Effector memory CD4-positive, alpha-beta T cell (primary cell): ENCODE measurements around the gene CLMN.

Experiments
- DNase-seq, 3 donors: peaks; one replicate each; pipeline ENCODE4 v3.0.0-alpha.2; 2020
- H3K27ac ChIP-seq: 2 replicates; pipeline ENCODE4 v1.7.0; 2013; ENCODE audit warnings: mild to moderate bottlenecking, low read length, moderate library complexity; ENCODE audit not compliant: insufficient read depth, poor library complexity, severe bottlenecking
- H3K27me3 ChIP-seq: replicated peaks from 2 replicates; pipeline ENCODE4 v1.7.0; 2013; ENCODE audit warnings: mild to moderate bottlenecking, low read length; ENCODE audit not compliant: insufficient read depth, control insufficient read depth, poor library complexity, severe bottlenecking
- H3K36me3 ChIP-seq: 2 replicates; pipeline ENCODE4 v1.7.0; 2013; ENCODE audit warnings: mild to moderate bottlenecking, low read length, moderate library complexity; ENCODE audit not compliant: control insufficient read depth, insufficient read depth
- H3K4me1 ChIP-seq: 2 replicates; pipeline ENCODE4 v1.7.0; 2013; ENCODE audit warnings: low read length, mild to moderate bottlenecking; ENCODE audit not compliant: control insufficient read depth, insufficient read depth, poor library complexity, severe bottlenecking
- H3K4me3 ChIP-seq: 2 replicates; pipeline ENCODE4 v1.7.0; 2013; ENCODE audit warnings: low read length, low read depth, mild to moderate bottlenecking; ENCODE audit not compliant: insufficient read depth, poor library complexity, severe bottlenecking
- H3K9me3 ChIP-seq: 2 replicates; pipeline ENCODE4 v1.7.0; 2013; ENCODE audit warnings: mild to moderate bottlenecking, low read length, moderate library complexity; ENCODE audit not compliant: control insufficient read depth
- total RNA-seq, 3 donors: gene quantifications; one replicate each; lab custom pipeline; 2026; lab: John Stamatoyannopoulos, UW

CLMN gene
- 0.35 to 1.2 (median 0.97) reads per million in 3 donors for total RNA-seq

GRCh38 chr14:95319312-95320077 lies at the start of gene CLMN:
CLMN (minus strand) TSS chr14:95319908; CDS start chr14:95319792, 116 bp downstream.
- DNase-seq: peak in 2 of 3 donors; percentile 2 to 5
- no peak within 1 kb of the TSS for H3K27ac ChIP-seq

GRCh38 chr14:95365401-95365800 lies 45.7 kb upstream of the CLMN start:
- Histone ChIP-seq H3K36me3 (no peaks in the 10 kb centered on the region), H3K27ac (no peak overlapping the region), H3K4me1 (no peaks in the 10 kb centered on the region), H3K4me3 (no peak overlapping the region), H3K9me3 (no peaks in the 10 kb centered on the region), H3K27me3 (peaks cover 16% of the 10 kb centered on the region)
- DNase-seq: no peak

More at GRCh38 chr14:95319312-95320077, at the start of gene CLMN:
- peaks cover 3% of the 10 kb centered on the region for H3K27me3 ChIP-seq
- no peaks in the 10 kb centered on the region for H3K9me3 ChIP-seq
- H3K4me1 ChIP-seq: peaks cover 11% of the 10 kb centered on the region
- H3K36me3 ChIP-seq: no peaks in the 10 kb centered on the region
- H3K4me3 ChIP-seq: peak within 1 kb of the TSS; percentile 73

- H3K4me1 ChIP-seq: no peaks in the 10 kb centered on the region
- H3K4me3 ChIP-seq: no peak overlapping the region
- no peaks in the 10 kb centered on the region for H3K9me3 ChIP-seq
- H3K36me3 ChIP-seq: no peaks in the 10 kb centered on the region
- H3K27ac ChIP-seq: no peak overlapping the region
- H3K27me3 ChIP-seq: peaks cover 18% of the 10 kb centered on the region
- no peak for DNase-seq
Observed at GRCh38 chr14:95364481-95365209, 44.9 kb upstream of the CLMN start.

- peaks cover 18% of the 10 kb centered on the region for H3K27me3 ChIP-seq
- H3K27ac ChIP-seq: no peak overlapping the region
- H3K4me3 ChIP-seq: no peak overlapping the region
- H3K36me3 ChIP-seq: no peaks in the 10 kb centered on the region
- H3K9me3 ChIP-seq: no peaks in the 10 kb centered on the region
- no peaks in the 10 kb centered on the region for H3K4me1 ChIP-seq
- DNase-seq: no peak
Observed at GRCh38 chr14:95363468-95363954, 43.8 kb upstream of the CLMN start.

- Histone ChIP-seq H3K9me3 (no peaks in the 10 kb centered on the region), H3K4me1 (no peaks in the 10 kb centered on the region), H3K36me3 (no peaks in the 10 kb centered on the region), H3K4me3 (no peak overlapping the region), H3K27ac (no peak overlapping the region), H3K27me3 (peaks cover 18% of the 10 kb centered on the region)
- DNase-seq: no peak
Observed at GRCh38 chr14:95362138-95362494, 42.4 kb upstream of the CLMN start.

GRCh38 chr14:95361373-95362137 lies 41.8 kb upstream of the CLMN start:
- no peak for DNase-seq
- Histone ChIP-seq H3K27ac (no peak overlapping the region), H3K36me3 (no peaks in the 10 kb centered on the region), H3K27me3 (peaks cover 18% of the 10 kb centered on the region), H3K4me3 (no peak overlapping the region), H3K4me1 (no peaks in the 10 kb centered on the region), H3K9me3 (no peaks in the 10 kb centered on the region)

GRCh38 chr14:95360828-95361227 lies 41.1 kb upstream of the CLMN start:
- peaks cover 18% of the 10 kb centered on the region for H3K27me3 ChIP-seq
- H3K4me3 ChIP-seq: no peak overlapping the region
- H3K27ac ChIP-seq: no peak overlapping the region
- no peaks in the 10 kb centered on the region for H3K4me1 ChIP-seq
- H3K9me3 ChIP-seq: no peaks in the 10 kb centered on the region
- no peak for DNase-seq
- no peaks in the 10 kb centered on the region for H3K36me3 ChIP-seq

GRCh38 chr14:95359994-95360826 lies 40.5 kb upstream of the CLMN start:
- Histone ChIP-seq H3K27me3 (peaks cover 18% of the 10 kb centered on the region), H3K36me3 (no peaks in the 10 kb centered on the region), H3K27ac (no peak overlapping the region), H3K9me3 (no peaks in the 10 kb centered on the region), H3K4me3 (no peak overlapping the region), H3K4me1 (no peaks in the 10 kb centered on the region)
- no peak for DNase-seq

GRCh38 chr14:95356245-95356869 lies 36.6 kb upstream of the CLMN start:
- Histone ChIP-seq H3K27ac (no peak overlapping the region), H3K36me3 (no peaks in the 10 kb centered on the region), H3K27me3 (peaks cover 12% of the 10 kb centered on the region), H3K4me3 (no peak overlapping the region), H3K4me1 (no peaks in the 10 kb centered on the region), H3K9me3 (no peaks in the 10 kb centered on the region)
- DNase-seq: no peak
